ENCODE results near the gene CACNA1D. TPM values are rescaled to one million over a fixed set of nuclear protein-coding genes. Genes with fewer than 3 reads are reported as not detected.

CACNA1D gene
- total and polyA plus RNA-seq, 2 donors (not counting 3 experiments of a cell fraction or from before 2014, with no cell fraction given): 0.06 TPM; not detected in 1

GRCh38 chr3:53775834-53776251 is 281.4 kb downstream of the CACNA1D start:
- Histone ChIP-seq H4K20me1 (replicated peaks; ENCODE audit: control insufficient read depth, extremely low read depth, insufficient read depth, low read length) (no peaks in the 10 kb centered on the region), H3K27me3 (ENCODE audit: control insufficient read depth in 2 of 2, insufficient read depth in 2 of 2, low read length in 2 of 2) (no peaks in the 10 kb centered on the region), H3K9ac (replicated peaks; ENCODE audit: extremely low read depth, insufficient read depth, low read length) (no peak overlapping the region), H2AFZ (ENCODE audit: low read depth, low read length) (no peak overlapping the region), H3K4me2 (ENCODE audit: insufficient read depth, low read length) (no peak overlapping the region), H3K27ac (ENCODE audit: insufficient read depth, low read depth, low read length) (no peak overlapping the region), H3K36me3 (ENCODE audit: control insufficient read depth in 2 of 2, extremely low read depth in 1 of 2, insufficient read depth in 2 of 2, low read length in 2 of 2) (no peaks in the 10 kb centered on the region), H3K4me3 (replicated peaks in 1 of 3; ENCODE audit: insufficient read depth in 1 of 3, low read depth in 1 of 3, low read length in 3 of 3) (no peak overlapping the region), H3K9me1 (replicated peaks; ENCODE audit: control insufficient read depth, extremely low read depth, insufficient read depth, low read length) (no peaks in the 10 kb centered on the region), H3K79me2 (ENCODE audit: control insufficient read depth, insufficient read depth, low read length) (no peaks in the 10 kb centered on the region), H3K9me3 (replicated peaks; ENCODE audit: control insufficient read depth, insufficient read depth, low read length) (no peaks in the 10 kb centered on the region), H3K4me1 (ENCODE audit: control insufficient read depth, extremely low read depth, insufficient read depth, low read length) (no peaks in the 10 kb centered on the region)
- dilution Hi-C loops (cut with MboI; ENCODE audit: extremely low pct_ligation_motif_present, low sequenced_read_pairs): no loop called here
- CTCF ChIA-PET: no interaction called here
- BruUV-seq (replicated peaks): no TSS peak
- DNase-seq (ENCODE audit: low read depth, low spot score) (no peak), FAIRE-seq (no peak)
- no peak for TF ChIP-seq POLR2AphosphoS5 (IDR thresholded peaks at IDR 0.05; ENCODE audit: insufficient read depth, low read depth, low read length)
- TF ChIP-seq, protein P1, sequence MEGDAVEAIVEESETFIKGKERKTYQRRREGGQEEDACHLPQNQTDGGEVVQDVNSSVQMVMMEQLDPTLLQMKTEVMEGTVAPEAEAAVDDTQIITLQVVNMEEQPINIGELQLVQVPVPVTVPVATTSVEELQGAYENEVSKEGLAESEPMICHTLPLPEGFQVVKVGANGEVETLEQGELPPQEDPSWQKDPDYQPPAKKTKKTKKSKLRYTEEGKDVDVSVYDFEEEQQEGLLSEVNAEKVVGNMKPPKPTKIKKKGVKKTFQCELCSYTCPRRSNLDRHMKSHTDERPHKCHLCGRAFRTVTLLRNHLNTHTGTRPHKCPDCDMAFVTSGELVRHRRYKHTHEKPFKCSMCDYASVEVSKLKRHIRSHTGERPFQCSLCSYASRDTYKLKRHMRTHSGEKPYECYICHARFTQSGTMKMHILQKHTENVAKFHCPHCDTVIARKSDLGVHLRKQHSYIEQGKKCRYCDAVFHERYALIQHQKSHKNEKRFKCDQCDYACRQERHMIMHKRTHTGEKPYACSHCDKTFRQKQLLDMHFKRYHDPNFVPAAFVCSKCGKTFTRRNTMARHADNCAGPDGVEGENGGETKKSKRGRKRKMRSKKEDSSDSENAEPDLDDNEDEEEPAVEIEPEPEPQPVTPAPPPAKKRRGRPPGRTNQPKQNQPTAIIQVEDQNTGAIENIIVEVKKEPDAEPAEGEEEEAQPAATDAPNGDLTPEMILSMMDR (IDR thresholded peaks at IDR 0.05; ENCODE audit: extremely low read depth in 1 of 2, insufficient read depth in 1 of 2, low read depth in 1 of 2, low read length in 2 of 2): no peak
- TF ChIP-seq GATA2 (IDR thresholded peaks at IDR 0.05; ENCODE audit: insufficient read depth, insufficient read length, low read depth, low read length): no peak
- no peak for TF ChIP-seq JUN (IDR thresholded peaks at IDR 0.05; ENCODE audit: borderline replicate concordance, insufficient read depth, insufficient read length, low read depth)
- no peak for TF ChIP-seq FOS (IDR thresholded peaks at IDR 0.05; ENCODE audit: borderline replicate concordance, insufficient read depth, low read length)
- TF ChIP-seq MYC (IDR thresholded peaks at IDR 0.05; ENCODE audit: low read depth, low read length): no peak
- no peak for TF ChIP-seq EZH2 (IDR thresholded peaks at IDR 0.05; ENCODE audit: borderline replicate concordance, low read depth, low read length, severe bottlenecking)
- TF ChIP-seq MAX (IDR thresholded peaks at IDR 0.05; ENCODE audit: insufficient read depth, insufficient read length): no peak
- no peak for TF ChIP-seq POLR2A (IDR thresholded peaks at IDR 0.05; ENCODE audit: low read depth, low read length)
- POLR2A ChIA-PET: no interaction called here
- intact Hi-C loops (cut with micrococcal nuclease): no loop called here
